ENCODE results near the gene CHSY3. TPM values are rescaled to one million over a fixed set of nuclear protein-coding genes. Genes with fewer than 3 reads are reported as not detected.

CHSY3 gene
- total RNA-seq, 4 donors from 2014 or later = 0.84 to 4.3 (median 2.6) TPM

GRCh38 chr5:129971714-129972113, 67.4 kb downstream of the CHSY3 start:
- no peak overlapping the region for H3K4me3 ChIP-seq (ENCODE audit: low read depth, poor library complexity, severe bottlenecking)
- DNase-seq (ENCODE audit: low spot score in 2 of 2) = no peak
- intact Hi-C loops (cut with DNase I; ENCODE audit: low total_unique reads) = no loop called here
- TF ChIP-seq CTCF (IDR thresholded peaks at IDR 0.05) (no peak), POLR2A (IDR thresholded peaks at IDR 0.05) (no peak)

GRCh38 chr5:129972465-129973141, 68.3 kb downstream of the CHSY3 start:
- TF ChIP-seq CTCF (IDR thresholded peaks at IDR 0.05) (no peak), POLR2A (IDR thresholded peaks at IDR 0.05) (no peak)
- intact Hi-C loops (cut with DNase I; ENCODE audit: low total_unique reads) = no loop called here
- DNase-seq (ENCODE audit: low spot score in 2 of 2) = no peak
- no peak overlapping the region for H3K4me3 ChIP-seq (ENCODE audit: low read depth, poor library complexity, severe bottlenecking)

- intact Hi-C loops (cut with DNase I; ENCODE audit: low total_unique reads) = loop anchor here (2.0 kb wide), 1 partner anchor 53 kb away; no protein-coding TSS in a partner anchor
- WGBS, 2 donors = 90 to 95% methylated on average over 2 of the region's 2 CpGs
- no peak for TF ChIP-seq POLR2A (IDR thresholded peaks at IDR 0.05)
- no peak for TF ChIP-seq CTCF (IDR thresholded peaks at IDR 0.05)
- no peak overlapping the region for H3K4me3 ChIP-seq (ENCODE audit: low read depth, poor library complexity, severe bottlenecking)
- no peak for DNase-seq (ENCODE audit: low spot score in 2 of 2)
Observed at GRCh38 chr5:129973716-129974426, 69.6 kb downstream of the CHSY3 start.

- no peak overlapping the region for H3K4me3 ChIP-seq (ENCODE audit: low read depth, poor library complexity, severe bottlenecking)
- no peak for TF ChIP-seq POLR2A (IDR thresholded peaks at IDR 0.05)
- TF ChIP-seq CTCF (IDR thresholded peaks at IDR 0.05) = no peak
- no peak for DNase-seq (ENCODE audit: low spot score in 2 of 2)
- intact Hi-C loops (cut with DNase I; ENCODE audit: low total_unique reads) = no loop called here
Observed at GRCh38 chr5:129977810-129978209, 73.5 kb downstream of the CHSY3 start.

- intact Hi-C loops (cut with DNase I; ENCODE audit: low total_unique reads) = no loop called here
- H3K4me3 ChIP-seq (ENCODE audit: low read depth, poor library complexity, severe bottlenecking) = no peak overlapping the region
- 80 to 81% methylated on average over 1 of the region's 1 CpG for WGBS, 2 donors
- no peak for DNase-seq (ENCODE audit: low spot score in 2 of 2)
- TF ChIP-seq CTCF (IDR thresholded peaks at IDR 0.05) (no peak), POLR2A (IDR thresholded peaks at IDR 0.05) (no peak)
Observed at GRCh38 chr5:129978270-129978669, 74.0 kb downstream of the CHSY3 start.
